IPS-NIHi7 (cell line): ENCODE data around the gene CBX3.
"Not testable (repeated sequence)": the region's sequence is repeated elsewhere in the genome, so short reads cannot be mapped to it uniquely, and the experiment has no call there.

Experiments used
- DNase-seq: peaks from one replicate; pipeline ENCODE4 v3.0.0; 2012; ENCODE audit warnings: mixed read lengths; ENCODE audit errors: extremely low spot score

Gene CBX3

GRCh38 chr7:26170663-26171062, 30.9 kb upstream of the CBX3 start:
- no peak for DNase-seq

GRCh38 chr7:26171601-26172000, 29.9 kb upstream of the CBX3 start:
- DNase-seq: no peak

- DNase-seq: no peak
These were observed 29.5 kb upstream of the CBX3 start for GRCh38 chr7:26172048-26172447.

- DNase-seq: not testable (repeated sequence)
These were observed 25.6 kb upstream of the CBX3 start for GRCh38 chr7:26175903-26176302.

- DNase-seq: not testable (repeated sequence)
These were observed 24.8 kb upstream of the CBX3 start for GRCh38 chr7:26176696-26177095.

- DNase-seq: not testable (repeated sequence)
These were observed 24.3 kb upstream of the CBX3 start for GRCh38 chr7:26177269-26177668.

- no peak for DNase-seq
These were observed 23.1 kb upstream of the CBX3 start for GRCh38 chr7:26178272-26178960.

- no peak for DNase-seq
These were observed 22.1 kb upstream of the CBX3 start for GRCh38 chr7:26179422-26179821.

- no peak for DNase-seq
These were observed 21.6 kb upstream of the CBX3 start for GRCh38 chr7:26179826-26180497.

GRCh38 chr7:26180792-26181198, 20.8 kb upstream of the CBX3 start:
- no peak for DNase-seq

GRCh38 chr7:26181474-26182227, 19.9 kb upstream of the CBX3 start:
- DNase-seq: no peak

- no peak for DNase-seq
These were observed 19.3 kb upstream of the CBX3 start for GRCh38 chr7:26182283-26182682.

GRCh38 chr7:26182706-26183105, 18.8 kb upstream of the CBX3 start:
- DNase-seq: no peak

- DNase-seq: no peak
These were observed 17.8 kb upstream of the CBX3 start for GRCh38 chr7:26183545-26184280.

GRCh38 chr7:26184281-26185101, 17.1 kb upstream of the CBX3 start:
- not testable (repeated sequence) for DNase-seq

- no peak for DNase-seq
These were observed 16.3 kb upstream of the CBX3 start for GRCh38 chr7:26185131-26185843.

- no peak for DNase-seq
These were observed 15.7 kb upstream of the CBX3 start for GRCh38 chr7:26185844-26186180.

- no peak for DNase-seq
These were observed 14.9 kb upstream of the CBX3 start for GRCh38 chr7:26186364-26187311.

GRCh38 chr7:26187380-26188205, 14.0 kb upstream of the CBX3 start:
- DNase-seq: no peak
